CD4-positive, alpha-beta T cell treated with Interferon gamma for 1 hour (primary cell): ENCODE data around the gene RACGAP1.

Source experiments
- DNase-seq: peaks from one replicate; pipeline ENCODE4 v3.0.0-alpha.2; 2020

The RACGAP1 gene, protein sequence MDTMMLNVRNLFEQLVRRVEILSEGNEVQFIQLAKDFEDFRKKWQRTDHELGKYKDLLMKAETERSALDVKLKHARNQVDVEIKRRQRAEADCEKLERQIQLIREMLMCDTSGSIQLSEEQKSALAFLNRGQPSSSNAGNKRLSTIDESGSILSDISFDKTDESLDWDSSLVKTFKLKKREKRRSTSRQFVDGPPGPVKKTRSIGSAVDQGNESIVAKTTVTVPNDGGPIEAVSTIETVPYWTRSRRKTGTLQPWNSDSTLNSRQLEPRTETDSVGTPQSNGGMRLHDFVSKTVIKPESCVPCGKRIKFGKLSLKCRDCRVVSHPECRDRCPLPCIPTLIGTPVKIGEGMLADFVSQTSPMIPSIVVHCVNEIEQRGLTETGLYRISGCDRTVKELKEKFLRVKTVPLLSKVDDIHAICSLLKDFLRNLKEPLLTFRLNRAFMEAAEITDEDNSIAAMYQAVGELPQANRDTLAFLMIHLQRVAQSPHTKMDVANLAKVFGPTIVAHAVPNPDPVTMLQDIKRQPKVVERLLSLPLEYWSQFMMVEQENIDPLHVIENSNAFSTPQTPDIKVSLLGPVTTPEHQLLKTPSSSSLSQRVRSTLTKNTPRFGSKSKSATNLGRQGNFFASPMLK

DNA sequence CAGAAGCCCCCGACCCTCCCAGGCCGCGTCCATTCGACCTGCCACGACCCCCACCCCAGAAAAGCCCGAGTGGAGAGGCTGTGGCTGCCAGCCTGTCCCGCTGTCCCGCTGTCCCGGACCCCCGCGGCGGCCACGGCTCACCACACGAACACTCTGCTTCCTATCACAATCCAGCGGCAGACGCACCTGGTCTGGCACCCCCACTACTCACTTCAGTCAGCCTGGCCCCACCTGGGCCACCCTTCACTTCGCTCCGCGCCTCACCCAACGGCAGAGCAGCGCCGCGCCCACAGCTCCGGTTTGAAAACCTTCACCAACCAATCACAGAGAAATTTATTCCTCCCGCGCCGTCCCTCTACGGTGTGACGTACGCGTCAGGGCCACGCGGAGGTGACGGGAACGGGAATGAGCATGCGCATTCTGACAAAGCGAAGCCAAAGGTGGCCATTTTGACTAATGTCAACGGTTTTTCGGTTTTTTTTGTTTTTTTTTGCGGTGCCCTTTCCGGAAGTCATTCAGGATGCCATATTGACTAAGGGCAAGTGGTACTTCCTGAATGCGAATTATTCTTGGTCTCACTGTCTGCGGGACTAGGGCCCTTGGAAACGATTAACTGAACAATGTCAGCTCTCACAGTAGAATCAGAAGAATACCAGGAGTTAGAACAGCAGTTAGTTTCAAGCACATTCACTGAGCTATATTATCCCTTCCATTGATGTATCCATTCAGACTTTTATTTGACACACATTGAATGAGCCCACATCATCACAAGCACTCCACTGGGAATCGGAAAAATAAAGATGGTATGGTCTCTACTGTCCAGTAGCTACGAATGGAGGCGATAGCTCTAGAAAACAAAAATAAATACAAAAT lies at the start of gene RACGAP1:
Gene RACGAP1, minus strand, starts transcription at position 308 of the 873 bp plus-strand sequence. CDS start 8,779 bp downstream, outside the sequence.
- peak; percentile 98 for DNase-seq

DNA sequence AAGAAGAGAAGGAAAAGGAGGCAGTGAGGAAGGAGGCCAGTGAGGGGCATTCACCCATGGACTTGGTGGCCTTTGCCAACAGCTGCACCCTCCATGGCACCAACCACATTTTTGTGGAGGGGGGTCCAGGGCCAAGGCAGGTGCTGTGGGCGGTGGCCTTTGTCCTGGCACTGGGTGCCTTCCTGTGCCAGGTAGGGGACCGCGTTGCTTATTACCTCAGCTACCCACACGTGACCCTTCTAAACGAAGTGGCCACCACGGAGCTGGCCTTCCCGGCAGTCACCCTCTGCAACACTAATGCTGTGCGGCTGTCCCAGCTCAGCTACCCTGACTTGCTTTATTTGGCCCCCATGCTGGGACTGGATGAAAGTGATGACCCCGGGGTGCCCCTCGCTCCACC lies 48.4 kb upstream of the RACGAP1 start:
- no peak for DNase-seq

GRCh38 chr12:50073206-50073605 lies 47.9 kb upstream of the RACGAP1 start:
- DNase-seq, result no peak

- DNase-seq, result no peak
Observed at GRCh38 chr12:50072198-50072907, 47.1 kb upstream of the RACGAP1 start.

DNA sequence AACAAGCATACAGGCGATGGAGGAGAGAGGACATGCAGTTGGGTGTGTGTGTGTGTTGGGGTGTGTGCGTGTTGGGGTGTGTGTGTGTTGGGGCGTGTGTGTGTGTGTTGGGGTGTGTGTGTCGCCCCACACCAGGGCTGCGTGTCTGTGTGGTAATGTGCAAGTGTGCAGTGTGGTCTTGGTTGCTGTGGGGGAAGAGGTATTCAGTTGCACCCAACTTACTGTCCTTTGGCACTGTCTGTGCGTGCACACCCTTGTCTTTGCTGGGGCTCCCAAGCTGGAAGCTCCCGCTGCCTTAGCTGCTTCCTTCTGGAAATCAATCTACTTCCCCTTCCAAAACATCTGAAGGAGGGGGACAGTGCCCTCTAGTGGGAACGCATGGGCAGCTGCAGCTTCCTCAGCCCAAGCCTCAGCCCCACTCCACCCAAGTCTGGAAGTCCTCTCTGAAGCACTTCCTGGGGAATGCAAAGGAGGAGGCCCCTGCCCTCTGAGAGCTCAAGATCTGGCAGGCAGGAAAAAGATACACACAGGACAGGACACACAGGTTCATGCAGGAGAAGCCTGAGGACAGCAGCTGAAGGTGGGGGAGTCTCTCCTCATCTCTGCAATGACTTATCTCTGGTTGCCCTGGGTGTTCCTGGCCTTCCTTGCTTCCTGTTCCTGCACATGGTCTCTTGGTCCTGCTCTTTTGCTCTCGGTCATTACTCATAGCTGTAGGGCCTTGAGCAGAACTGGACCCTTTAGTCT lies 45.2 kb upstream of the RACGAP1 start:
- DNase-seq, result peak; percentile 56

DNA sequence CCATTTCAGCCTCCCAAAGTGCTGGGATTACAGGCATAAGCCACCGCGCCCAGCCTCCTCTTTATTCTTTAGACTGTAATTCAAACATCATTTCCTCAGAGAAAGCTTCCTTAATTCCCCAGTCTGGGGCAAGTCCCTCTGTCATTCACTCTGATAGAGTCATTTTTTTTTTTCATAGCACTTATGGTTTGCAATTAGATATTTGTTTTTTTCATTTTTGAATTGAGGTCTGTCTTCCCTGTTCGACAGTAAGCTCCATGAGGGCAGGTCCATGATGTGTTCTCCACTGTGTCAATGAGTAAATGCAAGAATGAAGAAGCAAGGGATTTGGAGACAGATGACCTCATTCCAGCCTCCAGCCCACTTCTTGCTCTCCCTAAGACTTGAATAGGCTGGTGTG lies 44.2 kb upstream of the RACGAP1 start:
- no peak for DNase-seq

GRCh38 chr12:50069069-50069468 lies 43.8 kb upstream of the RACGAP1 start:
- DNase-seq, result no peak

DNA sequence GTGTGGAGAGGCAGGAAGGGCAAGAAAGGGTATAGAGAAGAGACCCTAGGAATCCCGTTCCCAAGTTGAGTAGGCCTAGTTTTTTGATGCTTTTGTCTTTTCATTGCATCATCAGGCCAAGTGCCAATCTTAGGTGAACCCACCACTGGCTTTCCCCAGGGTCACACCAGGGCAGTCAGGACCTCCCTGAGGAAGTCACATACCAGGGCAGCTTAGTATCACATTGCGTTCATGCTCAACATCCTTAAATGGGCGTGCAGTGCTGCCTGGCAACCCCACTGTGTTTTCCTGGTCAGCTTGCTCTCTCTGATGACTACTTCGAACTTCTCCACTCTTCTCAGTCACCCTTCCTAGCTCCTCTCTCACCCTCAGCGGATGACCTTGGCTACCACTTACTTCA lies 41.1 kb upstream of the RACGAP1 start:
- peak; percentile 6 for DNase-seq

DNA sequence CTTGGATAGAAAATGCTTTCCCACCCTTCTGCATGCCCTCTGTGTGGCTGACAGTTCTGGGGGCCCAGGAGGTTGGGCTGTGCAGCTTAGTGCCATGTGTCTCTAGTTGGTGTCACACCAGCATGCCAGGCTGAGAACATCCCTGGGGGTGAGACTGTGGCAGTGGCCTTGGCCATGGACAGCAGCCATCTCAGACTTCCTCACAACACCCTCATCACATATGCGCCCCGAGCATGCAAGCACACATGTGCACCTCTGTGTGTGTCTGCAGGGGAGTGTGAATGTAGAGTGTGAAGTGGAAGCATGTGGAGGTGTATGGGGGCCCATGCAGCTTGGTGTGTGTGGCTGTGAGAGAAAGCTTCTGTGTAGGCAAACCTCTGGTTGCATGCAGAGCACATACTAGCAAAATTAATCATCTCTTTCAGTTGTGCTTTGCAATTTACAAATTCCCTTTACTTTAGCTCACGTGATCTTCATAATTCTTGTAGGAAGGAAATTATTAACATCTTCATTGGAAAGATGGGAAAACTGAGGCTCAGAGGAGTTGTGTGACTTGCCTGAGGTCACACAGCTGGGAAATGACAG lies 40.5 kb upstream of the RACGAP1 start:
- DNase-seq, result no peak

GRCh38 chr12:50062728-50063460 lies 37.6 kb upstream of the RACGAP1 start:
- DNase-seq, result no peak

DNA sequence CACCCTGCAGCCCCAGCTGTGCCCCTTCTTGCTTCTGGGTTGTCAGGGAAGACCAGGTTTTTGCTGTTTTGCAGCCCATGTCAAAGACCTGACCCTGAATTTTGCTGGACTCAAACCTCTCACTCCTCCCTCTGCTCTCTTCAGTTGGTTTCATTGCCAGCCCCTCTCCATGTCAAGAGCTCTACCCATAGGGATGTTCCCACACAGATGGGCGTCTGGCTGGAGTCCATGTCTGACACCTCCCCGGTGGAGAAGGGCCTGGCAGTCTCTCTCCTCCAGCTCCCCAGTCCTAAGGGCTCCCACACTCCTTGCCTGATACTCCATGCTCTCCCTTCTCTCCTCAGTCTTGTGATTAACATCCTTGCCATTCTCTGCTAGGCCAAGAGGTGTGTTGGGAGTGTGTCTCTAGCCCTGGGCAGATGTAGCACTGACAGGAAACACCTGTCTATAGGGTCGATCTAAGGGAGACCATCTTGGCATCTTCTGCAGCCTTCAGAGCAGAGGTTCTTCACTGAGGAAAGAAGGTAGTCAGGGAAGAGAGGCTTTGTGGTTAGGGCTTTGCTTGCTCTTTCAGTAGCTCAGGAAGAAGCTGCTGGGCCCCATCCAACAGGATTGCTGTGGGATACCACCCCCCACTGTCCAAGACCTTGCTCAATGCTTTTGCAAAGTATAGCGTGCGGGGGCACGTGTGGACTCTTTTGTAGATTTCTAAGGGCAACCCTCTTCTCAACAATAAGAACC lies 36.8 kb upstream of the RACGAP1 start:
- no peak for DNase-seq

DNA sequence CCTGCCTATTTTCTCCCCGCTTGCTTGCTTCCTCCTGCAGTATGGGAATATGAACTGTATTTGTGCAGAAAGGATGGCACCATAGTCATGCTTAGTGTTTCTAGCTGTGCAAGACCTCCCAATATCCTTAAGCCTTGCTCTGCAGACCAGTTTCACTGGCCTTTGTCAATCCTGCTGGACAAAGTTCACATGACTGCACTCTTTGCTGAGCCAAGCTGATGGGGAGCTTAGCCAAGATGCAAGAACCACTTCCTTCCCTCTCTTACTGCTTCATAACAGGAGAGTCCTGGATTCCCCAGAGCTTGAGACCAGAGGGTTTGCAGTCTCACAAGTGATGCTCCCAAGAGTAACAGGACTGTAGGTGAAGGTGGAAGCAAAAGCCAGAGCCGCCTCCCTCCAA lies 35.9 kb upstream of the RACGAP1 start:
- no peak for DNase-seq

DNA sequence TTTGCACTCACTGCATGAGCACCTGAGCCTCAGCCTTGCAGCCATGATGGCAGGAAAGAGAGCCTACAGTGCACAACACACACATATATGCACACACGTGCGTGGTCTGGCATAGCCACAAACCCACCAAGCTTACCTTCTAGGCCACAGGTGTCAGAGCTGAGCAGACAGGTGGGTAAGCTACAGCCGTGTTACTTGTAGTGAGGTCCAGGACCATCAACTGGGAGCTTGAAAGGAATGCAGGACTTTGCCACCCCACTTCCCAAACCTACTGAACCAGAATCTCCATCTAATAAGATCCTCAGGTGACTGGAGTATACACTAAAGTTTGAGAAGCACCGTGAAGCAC lies 34.8 kb upstream of the RACGAP1 start:
- DNase-seq, result no peak

- peak; percentile 25 for DNase-seq
Observed at GRCh38 chr12:50059440-50060119, 34.3 kb upstream of the RACGAP1 start.

GRCh38 chr12:50058743-50059312 lies 33.5 kb upstream of the RACGAP1 start:
- DNase-seq, result no peak

DNA sequence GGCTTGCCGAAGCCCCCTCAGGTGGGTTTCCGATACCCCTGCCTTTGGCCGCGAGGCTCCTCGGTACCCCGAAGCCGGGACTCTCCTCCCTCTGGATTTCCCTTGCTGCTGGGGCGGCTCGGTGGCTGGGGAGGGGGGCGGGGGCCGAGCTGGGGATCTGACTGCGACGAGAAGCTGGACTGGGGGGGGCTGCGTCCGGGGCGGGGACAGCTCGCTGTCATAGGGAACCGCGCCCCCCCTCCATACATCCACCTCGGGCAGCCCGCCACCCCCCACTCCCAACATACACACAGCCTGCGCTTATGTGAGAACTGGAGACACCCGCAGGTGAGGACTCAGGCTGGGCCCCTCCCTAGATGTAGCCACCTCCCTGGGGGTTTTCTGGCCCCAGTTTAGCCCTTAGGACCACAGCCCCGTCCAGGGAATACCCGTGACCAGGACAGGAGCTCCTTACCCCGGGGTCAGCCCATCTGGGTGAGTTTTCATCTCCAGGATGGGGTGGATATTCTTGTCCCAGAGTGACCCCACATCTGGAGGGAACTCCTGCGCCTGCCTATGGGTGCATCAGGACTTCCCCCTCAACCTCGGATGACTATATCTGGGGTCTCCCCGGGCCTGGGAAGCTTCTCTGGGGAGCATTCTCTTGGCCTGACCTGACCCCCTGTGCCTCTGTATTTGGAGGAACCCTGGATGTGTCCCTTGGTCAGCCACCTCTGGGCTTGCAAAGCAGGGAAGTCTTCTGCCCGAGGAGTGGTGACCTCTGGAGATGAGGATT lies 32.8 kb upstream of the RACGAP1 start:
- DNase-seq, result no peak

DNA sequence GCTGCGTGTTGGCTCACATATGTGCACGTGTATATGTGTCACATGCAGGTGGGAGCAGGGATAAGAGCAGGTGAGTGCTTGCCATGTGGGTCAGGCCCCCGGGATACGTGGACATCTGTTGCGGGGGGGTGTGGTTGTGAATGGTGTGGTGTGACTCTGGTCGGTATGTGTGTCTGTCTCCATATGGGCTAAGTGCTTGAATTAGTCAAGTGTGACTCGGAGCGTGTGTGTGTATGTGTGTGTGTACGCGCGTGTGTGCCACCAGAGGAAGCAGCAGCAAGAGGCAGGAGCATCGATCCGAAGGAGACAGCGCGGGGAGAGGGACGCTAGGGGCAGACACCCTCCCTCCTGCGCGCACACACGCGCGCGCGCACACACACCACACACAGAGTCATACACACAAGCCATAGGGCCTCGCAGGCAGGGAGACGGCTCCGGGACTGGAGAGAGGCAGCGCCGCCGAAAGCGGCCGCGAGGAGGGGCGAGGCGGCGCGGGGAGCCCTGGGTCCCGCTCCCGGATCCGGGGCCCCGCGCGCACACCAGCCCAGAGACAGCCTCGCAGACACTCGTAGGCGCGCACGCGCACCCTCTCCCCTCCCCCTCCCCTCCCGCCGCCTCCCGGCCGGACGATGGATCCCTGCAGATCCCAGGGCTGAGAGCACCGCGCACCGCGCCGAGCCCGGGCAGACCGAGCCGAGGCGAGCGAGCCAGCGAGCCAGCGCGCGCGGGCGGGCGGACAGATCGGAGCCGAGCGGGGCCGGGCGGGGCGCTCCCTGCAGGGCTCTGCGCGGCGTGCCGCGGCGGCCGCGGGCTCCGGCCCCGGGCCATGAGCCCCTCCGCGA lies 31.9 kb upstream of the RACGAP1 start, which contains the start of gene ASIC1:
Gene ASIC1, plus strand, starts transcription at position 597 of the 842 bp plus-strand sequence. CDS start 1,171 bp downstream, outside the sequence.
- peak; percentile 40 for DNase-seq
